H1 (cell line): Measurements from ENCODE around the gene EXOSC1. TPM values are rescaled to one million over a fixed set of nuclear protein-coding genes. Genes with fewer than 3 reads are reported as not detected.

Experiments used
- CTCF ChIA-PET: fragments of 300-600 bp; sonication (Branson Sonifier 250); formaldehyde crosslinking; loops from one replicate; lab custom pipeline; 2021; ENCODE audit not compliant: partially characterized antibody; lab: Charles Lee
- POLR2A ChIA-PET: fragments of 300-600 bp; sonication (Branson Sonifier 250); formaldehyde crosslinking; loops from one replicate; lab custom pipeline; 2021; ENCODE audit warnings: inconsistent platforms; ENCODE audit not compliant: partially characterized antibody; lab: Charles Lee
- DNase-seq, 2 experiments: peaks; one replicate each; pipeline versions ENCODE4 v3.0.0 to v3.0.0-alpha.2; 2010 to 2022; ENCODE audit warnings: low spot score in 2 of 2, low read depth in 1 of 2, mixed read lengths in 1 of 2
- FAIRE-seq: peaks from 2 replicates; lab custom pipeline; 2011; peaks lifted over from hg19 to GRCh38; lab: Jason Lieb, UNC
- H2AFZ ChIP-seq: 2 replicates; pipeline ENCODE4 v1.8.1; 2012; ENCODE audit warnings: low read length, inconsistent platforms
- H2AK5ac ChIP-seq: 2 replicates; pipeline ENCODE4 v1.6.1; 2013; ENCODE audit warnings: low read depth, low read length
- H2BK120ac ChIP-seq: replicated peaks from 2 replicates; pipeline ENCODE3; 2013; ENCODE audit warnings: low read depth, low read length, inconsistent platforms
- H2BK12ac ChIP-seq: 2 replicates; pipeline ENCODE4 v1.6.1; 2013; ENCODE audit warnings: low read depth, low read length
- H2BK15ac ChIP-seq: 2 replicates; pipeline ENCODE4 v1.6.1; 2013; ENCODE audit warnings: low read length
- H2BK20ac ChIP-seq: 2 replicates; pipeline ENCODE4 v1.6.1; 2013; ENCODE audit warnings: low read length
- H2BK5ac ChIP-seq: 2 replicates; pipeline ENCODE4 v1.6.1; 2013; ENCODE audit warnings: low read depth, low read length
- H3K14ac ChIP-seq: 2 replicates; pipeline ENCODE4 v1.6.1; 2013; ENCODE audit warnings: inconsistent platforms; ENCODE audit not compliant: insufficient read length
- H3K18ac ChIP-seq: 2 replicates; pipeline ENCODE4 v1.6.1; 2013; ENCODE audit warnings: low read length; ENCODE audit errors: extremely low read depth
- H3K23ac ChIP-seq: 2 replicates; pipeline ENCODE4 v1.6.1; 2013; ENCODE audit warnings: inconsistent platforms; ENCODE audit not compliant: insufficient read length
- H3K23me2 ChIP-seq: 2 replicates; pipeline ENCODE4 v1.6.1; 2013; ENCODE audit warnings: low read depth, low read length
- H3K27ac ChIP-seq: 2 replicates; pipeline ENCODE4 v1.6.1; 2011; ENCODE audit warnings: low read depth, low read length, inconsistent platforms
- H3K27me3 ChIP-seq, 4 experiments: replicated peaks in 1 of 4; 1 replicate in 1 of 4; 2 replicates in 3 of 4; pipeline versions ENCODE4 v1.6.1 to v1.8.1; 2011 to 2013; ENCODE audit warnings: low read length in 3 of 4, mild to moderate bottlenecking in 3 of 4, inconsistent platforms in 2 of 4, mixed read lengths in 2 of 4, moderate library complexity in 1 of 4; ENCODE audit not compliant: control insufficient read depth in 3 of 4, insufficient read depth in 3 of 4; ENCODE audit errors: extremely low read depth in 1 of 4
- H3K36me3 ChIP-seq, 4 experiments: 2 replicates each; pipeline versions ENCODE4 v1.6.1 to v1.8.1; 2011 to 2013; ENCODE audit warnings: mild to moderate bottlenecking in 4 of 4, low read length in 3 of 4, moderate library complexity in 2 of 4, control low read depth in 1 of 4, inconsistent platforms in 1 of 4; ENCODE audit not compliant: insufficient read depth in 4 of 4, control insufficient read depth in 2 of 4
- H3K4ac ChIP-seq: replicated peaks from 2 replicates; pipeline ENCODE3; 2013; ENCODE audit warnings: low read length, low read depth, mixed read lengths, inconsistent platforms; ENCODE audit not compliant: insufficient read length
- H3K4me1 ChIP-seq, 4 experiments: replicated peaks in 1 of 4; 1 replicate in 1 of 4; 2 replicates in 3 of 4; pipeline versions ENCODE4 v1.6.1 to v1.8.1; 2011 to 2013; ENCODE audit warnings: low read length in 3 of 4, inconsistent platforms in 2 of 4, mixed read lengths in 1 of 4; ENCODE audit not compliant: insufficient read depth in 4 of 4, control insufficient read depth in 3 of 4
- H3K4me2 ChIP-seq, 2 experiments: 2 replicates each; pipeline versions ENCODE4 v1.6.1 to v1.8.1; 2011 to 2013; ENCODE audit warnings: low read depth in 2 of 2, low read length in 2 of 2, control low read depth in 1 of 2, inconsistent platforms in 1 of 2, mild to moderate bottlenecking in 1 of 2; ENCODE audit not compliant: insufficient read depth in 1 of 2
- H3K4me3 ChIP-seq, 4 experiments: fragments of 200-600, 300-600 bp in 1 of 4; sonication (generic), shearing (Covaris generic), sonication (Bioruptor Twin) in 1 of 4; 2 replicates each; pipeline versions ENCODE4 v1.5.1 to v1.8.1; 2011 to 2016; ENCODE audit warnings: low read length in 4 of 4, low read depth in 3 of 4, control low read depth in 2 of 4, inconsistent platforms in 2 of 4, mild to moderate bottlenecking in 2 of 4, mixed read lengths in 1 of 4, moderate library complexity in 1 of 4; ENCODE audit not compliant: insufficient read depth in 2 of 4; ENCODE audit errors: extremely low read depth in 1 of 4
- H3K56ac ChIP-seq: replicated peaks from 2 replicates; pipeline ENCODE3; 2013; ENCODE audit warnings: low read depth, mild to moderate bottlenecking, mixed read lengths, low read length, inconsistent platforms; ENCODE audit not compliant: insufficient read length
- H3K79me1 ChIP-seq: 2 replicates; pipeline ENCODE4 v1.6.1; 2013; ENCODE audit warnings: low read depth, low read length, control low read depth
- H3K79me2 ChIP-seq, 2 experiments: 2 replicates each; pipeline versions ENCODE4 v1.6.1 to v1.8.1; 2012 to 2013; ENCODE audit warnings: low read length in 2 of 2, mild to moderate bottlenecking in 2 of 2, inconsistent platforms in 1 of 2; ENCODE audit not compliant: insufficient read depth in 2 of 2, control insufficient read depth in 1 of 2
- H3K9ac ChIP-seq, 4 experiments: replicated peaks in 1 of 4; 1 replicate in 1 of 4; 2 replicates in 3 of 4; pipeline versions ENCODE4 v1.6.1 to v1.8.1; 2011 to 2013; ENCODE audit warnings: low read depth in 3 of 4, low read length in 3 of 4, control low read depth in 2 of 4, mild to moderate bottlenecking in 2 of 4, moderate library complexity in 2 of 4, inconsistent platforms in 1 of 4; ENCODE audit errors: extremely low read depth in 1 of 4
- H3K9me3 ChIP-seq, 2 experiments: 2 replicates each; pipeline versions ENCODE4 v1.6.1 to v1.8.1; 2012 to 2013; ENCODE audit warnings: mild to moderate bottlenecking in 2 of 2, moderate library complexity in 2 of 2, control low read depth in 1 of 2, inconsistent platforms in 1 of 2, low read depth in 1 of 2, low read length in 1 of 2, mixed read lengths in 1 of 2; ENCODE audit not compliant: insufficient read depth in 2 of 2
- H4K20me1 ChIP-seq, 2 experiments: replicated peaks in 1 of 2; 2 replicates each; pipeline versions ENCODE3 to v1.8.1; 2011 to 2013; ENCODE audit warnings: inconsistent platforms in 2 of 2, low read length in 2 of 2, mild to moderate bottlenecking in 1 of 2; ENCODE audit not compliant: insufficient read depth in 2 of 2, control insufficient read depth in 1 of 2
- H4K5ac ChIP-seq: 2 replicates; pipeline ENCODE4 v1.6.1; 2013; ENCODE audit warnings: low read length, low read depth, mixed read lengths, inconsistent platforms; ENCODE audit not compliant: insufficient read length
- H4K8ac ChIP-seq: 2 replicates; pipeline ENCODE4 v1.8.0; 2013; ENCODE audit warnings: mild to moderate bottlenecking, moderate library complexity, low read length, inconsistent platforms; ENCODE audit not compliant: insufficient read depth; ENCODE audit errors: extremely low read depth
- H4K91ac ChIP-seq: replicated peaks from 2 replicates; pipeline ENCODE3; 2013; ENCODE audit warnings: low read length, mixed read lengths, inconsistent platforms; ENCODE audit not compliant: insufficient read length
- BACH1 ChIP-seq: IDR thresholded peaks from 2 replicates; pipeline ENCODE4 v1.6.1; 2012; ENCODE audit warnings: low read length, improper control_type of control experiment
- CREB1 ChIP-seq: IDR thresholded peaks from 2 replicates; pipeline ENCODE4 v1.6.1; 2012; ENCODE audit warnings: inconsistent platforms
- HDAC6 ChIP-seq: IDR thresholded peaks from one replicate; pipeline ENCODE4 v1.7.1; 2012; ENCODE audit warnings: low read depth, mild to moderate bottlenecking, inconsistent platforms, low read length, moderate library complexity
- NANOG ChIP-seq: IDR thresholded peaks from 2 replicates; pipeline ENCODE4 v1.6.1; 2011; ENCODE audit warnings: low read length, low read depth, mild to moderate bottlenecking, inconsistent platforms; ENCODE audit not compliant: insufficient read depth, poor library complexity, severe bottlenecking
- POLR2AphosphoS5 ChIP-seq: IDR thresholded peaks from 2 replicates; pipeline ENCODE4 v1.6.1; 2011; ENCODE audit warnings: low read depth, low read length
- RAD21 ChIP-seq, 2 experiments: IDR thresholded peaks in 1 of 2; conservative IDR thresholded peaks in 1 of 2; 2 replicates each; pipeline ENCODE4 v1.6.1; 2011; ENCODE audit warnings: low read depth in 2 of 2, low read length in 2 of 2, improper control_type of control experiment in 1 of 2, inconsistent platforms in 1 of 2, mild to moderate bottlenecking in 1 of 2, moderate library complexity in 1 of 2
- RFX5 ChIP-seq: IDR thresholded peaks from 2 replicates; pipeline ENCODE4 v1.6.1; 2011; ENCODE audit warnings: low read depth, low read length, improper control_type of control experiment, borderline replicate concordance
- SUZ12 ChIP-seq: fragments of 200-600 bp; sonication (generic); IDR thresholded peaks from 2 replicates; pipeline ENCODE4 v1.6.1; 2012; ENCODE audit warnings: mild to moderate bottlenecking, inconsistent platforms, low read length, moderate library complexity, mixed read lengths
- WGBS, 2 experiments: shearing (Covaris generic) in 1 of 2; methylation state at CpG; one replicate each; pipeline versions ENCODE4 v1.1.6 to v1.1.7; 2013 to 2015; ENCODE audit warnings: low lambda C conversion rate in 2 of 2, mixed read lengths in 2 of 2, inconsistent platforms in 1 of 2, low coverage in 1 of 2, missing lambda C conversion rate in 1 of 2; ENCODE audit not compliant: insufficient replicate concordance in 2 of 2, insufficient coverage in 1 of 2, insufficient read length in 1 of 2; ENCODE audit errors: extremely low coverage in 1 of 2, missing lambda C conversion rate in 1 of 2; 5-methylcytosine and 5-hydroxymethylcytosine counted together
- polyA plus RNA-seq, 7 experiments: library from polyadenylated mRNA; depleted of rRNA in 3 of 7; stranded (reverse) in 5 of 7; unstranded in 2 of 7; fragments of >200 nt in 5 of 7; fragments of 200-250 nt in 2 of 7; gene quantifications; 1 replicate in 5 of 7; 2 replicates in 1 of 7; 4 replicates in 1 of 7; pipeline versions ENCODE4 v1.2.1 to v1.2.3, GENCODE V29; 2011 to 2013; ENCODE audit warnings: missing spikeins in 2 of 7, mixed read lengths in 2 of 7
- total RNA-seq: library from RNA; stranded (reverse); fragmentation: NEBNext Ultra II Directional; extraction: Animal tissue kit (Norgen Biotek cat#: 25700); gene quantifications from 2 replicates; pipeline ENCODE4 v1.2.1, GENCODE V29; 2021

Gene EXOSC1
- total and polyA plus RNA-seq, 2 of the 8 experiments (the other 6 are each of a cell fraction or from before 2014, with no cell fraction given), result 52.1 to 68.1 TPM

DNA sequence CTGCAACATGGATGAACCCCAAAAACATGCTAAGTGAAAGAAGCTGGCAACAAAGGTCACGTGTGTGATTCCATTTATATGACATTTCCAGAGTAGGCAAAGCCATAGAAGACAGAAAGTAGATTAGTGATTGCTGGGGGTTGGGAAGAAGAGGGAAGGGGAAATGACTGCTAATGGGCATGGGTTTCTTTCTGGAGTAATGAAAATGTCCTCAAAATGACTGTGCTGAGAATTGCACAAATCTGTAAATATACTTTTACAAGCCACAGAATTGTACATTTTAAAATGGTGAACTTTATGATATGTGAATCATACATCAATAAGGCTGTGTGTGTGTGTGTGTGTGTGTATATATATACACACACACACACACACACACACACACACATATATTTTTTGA is 36.6 kb upstream of the EXOSC1 start:
- Histone ChIP-seq H4K20me1 (peaks cover 0 to 3% of the 10 kb centered on the region in 2 experiments), H2AFZ (no peak overlapping the region), H3K14ac (no peak overlapping the region), H3K79me2 (peaks cover 0 to 43% of the 10 kb centered on the region in 2 experiments; a peak in 2 of 4 replicates), H3K27ac (no peak overlapping the region), H2BK120ac (no peak overlapping the region), H3K4me3 (no peak overlapping the region), H4K8ac (no peak overlapping the region), H3K79me1 (peaks cover 9% of the 10 kb centered on the region), H3K9me3 (no peaks in the 10 kb centered on the region), H4K91ac (no peak overlapping the region), H2BK15ac (no peak overlapping the region), H2BK5ac (no peak overlapping the region), H4K5ac (no peak overlapping the region), H3K36me3 (peaks cover 6 to 30% (median 13%) of the 10 kb centered on the region in 4 experiments), H3K27me3 (no peaks in the 10 kb centered on the region), H3K23ac (no peak overlapping the region), H2BK12ac (no peak overlapping the region), H3K9ac (no peak overlapping the region), H3K4me1 (peaks cover 8 to 16% (median 11%) of the 10 kb centered on the region in 4 experiments; a peak in 6 of 7 replicates), H3K56ac (no peak overlapping the region), H3K4ac (no peak overlapping the region), H3K23me2 (no peaks in the 10 kb centered on the region), H2BK20ac (no peak overlapping the region), H3K18ac (no peak overlapping the region), H2AK5ac (no peak overlapping the region), H3K4me2 (no peak overlapping the region)
- 92% methylated on average over 1 of the region's 1 CpG; no CpG with 5 or more reads in 1 of the 2 experiments for WGBS, 2 experiments
- POLR2A ChIA-PET, result interaction anchor here (1.4 to 3.5 kb wide), 4 partner anchors 10 to 18 kb away, joined by 4 to 12 read pairs (median 8); no protein-coding TSS in a partner anchor
- DNase-seq (no peak), FAIRE-seq (no peak)
- CTCF ChIA-PET, result interaction anchor here (2.1 to 4.5 kb wide), 3 partner anchors 7 to 89 kb away, joined by 6 to 18 read pairs (median 9); no protein-coding TSS in a partner anchor
- TF ChIP-seq NANOG (no peak), BACH1 (no peak), CREB1 (no peak), RFX5 (no peak), RAD21 (IDR thresholded peaks at IDR 0.05 in 1 of 2, conservative IDR thresholded peaks at IDR 0.05 in 1 of 2; ENCODE audit: low read depth in 2 of 2, low read length in 2 of 2) (no peak), POLR2AphosphoS5 (no peak), SUZ12 (no peak), HDAC6 (no peak)
